GM23338 (cell line): ENCODE measurements around the gene CHST15. TPM values are rescaled to one million over a fixed set of nuclear protein-coding genes. Genes with fewer than 3 reads are reported as not detected.

Experiments used
- CREB1 ChIP-seq: fragments of 250-450 bp; sonication (Bioruptor Pico); IDR thresholded peaks from 2 replicates; pipeline ENCODE4 v1.5.0; 2020; ENCODE audit warnings: low read depth, mild to moderate bottlenecking, moderate library complexity
- ETS1 ChIP-seq: IDR thresholded peaks from 2 replicates; pipeline ENCODE4 v1.6.1; 2016; ENCODE audit warnings: antibody characterized with exemption
- EZH2 ChIP-seq: fragments of 200-600 bp; sonication (generic); IDR thresholded peaks from one replicate; pipeline ENCODE4 v1.8.0; 2017; ENCODE audit warnings: antibody characterized with exemption, mild to moderate bottlenecking, low read depth; ENCODE audit not compliant: unreplicated experiment
- JUNB ChIP-seq: IDR thresholded peaks from one replicate; pipeline ENCODE4 v1.6.1; 2016; ENCODE audit warnings: antibody characterized with exemption; ENCODE audit not compliant: unreplicated experiment
- NANOG ChIP-seq: IDR thresholded peaks from 2 replicates; pipeline ENCODE4 v1.6.1; 2016; ENCODE audit warnings: antibody characterized with exemption, borderline replicate concordance
- POLR2AphosphoS5 ChIP-seq: IDR thresholded peaks from 2 replicates; pipeline ENCODE4 v1.6.1; 2016; ENCODE audit warnings: antibody characterized with exemption, low read depth
- REST ChIP-seq: IDR thresholded peaks from one replicate; pipeline ENCODE4 v1.6.1; 2018; ENCODE audit warnings: antibody characterized with exemption; ENCODE audit not compliant: unreplicated experiment
- STAT1 ChIP-seq: IDR thresholded peaks from one replicate; pipeline ENCODE4 v1.6.1; 2016; ENCODE audit warnings: antibody characterized with exemption; ENCODE audit not compliant: unreplicated experiment
- ZNF114 ChIP-seq: fragments of 250-450 bp; sonication (Bioruptor Pico); IDR thresholded peaks from 2 replicates; pipeline ENCODE4 v1.5.0; 2020; ENCODE audit warnings: mild to moderate bottlenecking, moderate library complexity
- ZNF331 ChIP-seq: fragments of 250-450 bp; sonication (Bioruptor Pico); IDR thresholded peaks from 2 replicates; pipeline ENCODE4 v1.5.0; 2020; ENCODE audit warnings: low read depth, mild to moderate bottlenecking, moderate library complexity
- ZNF462 ChIP-seq: fragments of 250-450 bp; sonication (Bioruptor Pico); IDR thresholded peaks from 2 replicates; pipeline ENCODE4 v1.5.0; 2020; ENCODE audit warnings: mild to moderate bottlenecking, moderate library complexity
- polyA plus RNA-seq: library from polyadenylated mRNA; unstranded; fragments of >200 nt; fragmentation: Nextera tagmentation; extraction: Ambion mirVana; gene quantifications from 2 replicates; pipeline ENCODE4 v1.2.1, GENCODE V29; 2016
- total RNA-seq: library from RNA; depleted of rRNA; stranded (reverse); fragments of >200 nt; shearing (Covaris generic); gene quantifications from 2 replicates; pipeline ENCODE4 v1.2.3, GENCODE V29; 2014

Gene CHST15
- total and polyA plus RNA-seq, 2 experiments from 2014 or later, result 2.6 to 11.2 TPM

GRCh38 chr10:124057601-124058000, 35.8 kb downstream of the CHST15 start (continued):
- TF ChIP-seq ZNF462 (CRISPR knock-in tag) (no peak), ZNF331 (no peak), ZNF114 (CRISPR knock-in tag) (no peak), REST (no peak), POLR2AphosphoS5 (no peak), CREB1 (CRISPR knock-in tag) (no peak), STAT1 (no peak), ETS1 (no peak), EZH2 (no peak), JUNB (no peak), NANOG (no peak)
